ENCODE measurements around the gene STRA6. TPM values are rescaled to one million over a fixed set of nuclear protein-coding genes. Genes with fewer than 3 reads are reported as not detected.

STRA6 gene
- total RNA-seq, 1 donor from 2014 or later: 4.9 TPM

DNA sequence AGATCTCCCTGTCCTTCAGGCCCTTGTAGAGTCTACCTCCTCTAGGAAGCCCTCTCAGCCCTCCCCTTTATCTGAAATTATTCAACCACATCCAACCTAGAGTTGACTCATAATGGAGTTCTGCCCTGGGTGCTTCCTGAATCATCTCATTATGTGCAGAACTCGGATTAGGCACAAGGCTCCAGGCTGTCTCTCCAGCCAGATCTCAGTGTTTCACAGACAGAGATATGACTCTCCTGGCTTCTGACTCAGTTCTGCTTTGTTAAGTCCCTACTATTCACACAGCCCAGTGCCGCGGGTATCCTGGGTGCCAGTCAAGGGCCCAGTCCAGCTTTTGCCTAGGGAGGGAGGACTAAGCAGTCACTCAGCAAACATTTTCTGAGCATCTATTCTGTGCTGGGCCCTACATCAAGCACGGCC, 9.3 kb downstream of the STRA6 start:
- H3K27ac Mint-ChIP-seq (ENCODE audit: unreplicated experiment): no peak overlapping the region
- H3K4me1 Mint-ChIP-seq (ENCODE audit: low read depth): peaks cover 30% of the 10 kb centered on the region
- peaks cover 2% of the 10 kb centered on the region for H3K36me3 Mint-ChIP-seq (ENCODE audit: low read depth)
- H3K9me3 Mint-ChIP-seq (ENCODE audit: low read depth): no peaks in the 10 kb centered on the region
- TF ChIP-seq, protein P1, sequence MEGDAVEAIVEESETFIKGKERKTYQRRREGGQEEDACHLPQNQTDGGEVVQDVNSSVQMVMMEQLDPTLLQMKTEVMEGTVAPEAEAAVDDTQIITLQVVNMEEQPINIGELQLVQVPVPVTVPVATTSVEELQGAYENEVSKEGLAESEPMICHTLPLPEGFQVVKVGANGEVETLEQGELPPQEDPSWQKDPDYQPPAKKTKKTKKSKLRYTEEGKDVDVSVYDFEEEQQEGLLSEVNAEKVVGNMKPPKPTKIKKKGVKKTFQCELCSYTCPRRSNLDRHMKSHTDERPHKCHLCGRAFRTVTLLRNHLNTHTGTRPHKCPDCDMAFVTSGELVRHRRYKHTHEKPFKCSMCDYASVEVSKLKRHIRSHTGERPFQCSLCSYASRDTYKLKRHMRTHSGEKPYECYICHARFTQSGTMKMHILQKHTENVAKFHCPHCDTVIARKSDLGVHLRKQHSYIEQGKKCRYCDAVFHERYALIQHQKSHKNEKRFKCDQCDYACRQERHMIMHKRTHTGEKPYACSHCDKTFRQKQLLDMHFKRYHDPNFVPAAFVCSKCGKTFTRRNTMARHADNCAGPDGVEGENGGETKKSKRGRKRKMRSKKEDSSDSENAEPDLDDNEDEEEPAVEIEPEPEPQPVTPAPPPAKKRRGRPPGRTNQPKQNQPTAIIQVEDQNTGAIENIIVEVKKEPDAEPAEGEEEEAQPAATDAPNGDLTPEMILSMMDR (IDR thresholded peaks at IDR 0.05): no peak
- no peak for DNase-seq (ENCODE audit: low spot score)
- no peaks in the 10 kb centered on the region for H3K27me3 Mint-ChIP-seq (ENCODE audit: low read depth)
- H3K4me3 Mint-ChIP-seq (ENCODE audit: unreplicated experiment): no peak overlapping the region

DNA sequence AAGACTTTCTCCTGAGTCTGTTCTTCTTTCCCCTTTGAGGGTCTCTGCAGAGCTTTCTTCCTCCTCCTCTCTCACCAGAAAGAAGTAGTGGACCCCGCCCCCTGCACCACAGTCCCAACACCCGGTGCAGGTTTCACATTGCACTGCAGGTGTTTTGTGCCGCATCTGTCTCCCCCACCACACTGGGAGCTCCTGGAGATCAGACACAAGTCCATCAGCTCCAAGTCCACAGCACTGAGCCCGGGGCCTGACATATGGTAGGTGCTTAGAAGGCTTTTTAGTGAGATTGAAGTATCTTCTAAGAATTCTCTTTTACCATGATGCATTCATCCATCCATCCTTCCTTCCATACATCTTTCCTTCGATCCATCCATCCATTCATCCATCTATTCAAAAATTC, 9.8 kb downstream of the STRA6 start:
- Mint-ChIP-seq H3K4me1 (ENCODE audit: low read depth) (peaks cover 30% of the 10 kb centered on the region), H3K36me3 (ENCODE audit: low read depth) (peaks cover 2% of the 10 kb centered on the region), H3K27ac (ENCODE audit: unreplicated experiment) (no peak overlapping the region), H3K4me3 (ENCODE audit: unreplicated experiment) (no peak overlapping the region), H3K27me3 (ENCODE audit: low read depth) (no peaks in the 10 kb centered on the region), H3K9me3 (ENCODE audit: low read depth) (no peaks in the 10 kb centered on the region)
- TF ChIP-seq, protein P1 (IDR thresholded peaks at IDR 0.05): no peak
- DNase-seq (ENCODE audit: low spot score): no peak

DNA sequence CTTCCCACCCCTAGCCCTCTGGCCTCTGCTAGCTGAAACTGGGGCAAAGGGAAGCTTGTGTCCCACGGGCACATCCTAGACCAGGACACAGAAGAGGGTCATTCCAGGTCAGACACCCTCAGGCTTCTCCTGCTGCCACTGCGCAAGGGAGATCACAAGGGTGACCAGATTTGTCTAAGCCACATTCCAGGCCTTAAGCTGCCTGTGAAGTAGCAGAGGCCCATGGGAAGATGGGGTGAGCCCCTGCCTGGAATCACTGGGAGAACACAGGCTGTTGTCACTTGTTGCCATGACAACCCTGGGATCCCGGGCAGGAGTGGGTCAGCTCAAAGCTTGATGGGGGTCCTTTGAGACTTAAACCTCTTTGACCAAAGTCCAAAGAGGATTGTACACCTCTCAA, 10.8 kb downstream of the STRA6 start:
- Mint-ChIP-seq H3K4me1 (ENCODE audit: low read depth) (peaks cover 29% of the 10 kb centered on the region), H3K27me3 (ENCODE audit: low read depth) (no peaks in the 10 kb centered on the region), H3K27ac (ENCODE audit: unreplicated experiment) (no peak overlapping the region), H3K36me3 (ENCODE audit: low read depth) (peaks cover 2% of the 10 kb centered on the region), H3K9me3 (ENCODE audit: low read depth) (no peaks in the 10 kb centered on the region), H3K4me3 (ENCODE audit: unreplicated experiment) (no peak overlapping the region)
- TF ChIP-seq, protein P1 (IDR thresholded peaks at IDR 0.05): no peak
- DNase-seq (ENCODE audit: low spot score): no peak

DNA sequence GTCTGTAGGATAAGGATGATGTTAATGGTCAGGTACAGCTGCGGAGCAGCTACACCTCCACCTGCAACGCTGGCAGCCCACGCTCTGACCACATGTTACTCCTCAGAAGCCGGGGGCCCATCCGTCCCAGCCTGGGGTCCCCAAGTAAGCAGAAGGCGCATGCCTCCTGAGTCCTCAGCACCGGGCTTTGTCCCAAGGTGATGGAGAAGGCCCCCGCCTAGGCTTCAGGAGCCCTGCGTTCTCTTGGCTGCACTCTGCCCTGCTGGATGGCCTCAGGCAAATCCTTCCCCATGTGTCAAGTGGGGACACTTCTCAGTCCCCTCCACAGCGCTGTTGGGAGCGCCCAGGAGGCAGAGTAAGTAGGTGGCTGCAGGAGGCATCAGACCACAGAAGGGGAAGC, 14.4 kb downstream of the STRA6 start:
- Mint-ChIP-seq H3K4me3 (ENCODE audit: unreplicated experiment) (no peak overlapping the region), H3K9me3 (ENCODE audit: low read depth) (no peaks in the 10 kb centered on the region), H3K27me3 (ENCODE audit: low read depth) (peaks cover 2% of the 10 kb centered on the region), H3K27ac (ENCODE audit: unreplicated experiment) (no peak overlapping the region), H3K36me3 (ENCODE audit: low read depth) (peaks cover 2% of the 10 kb centered on the region), H3K4me1 (ENCODE audit: low read depth) (peaks cover 3% of the 10 kb centered on the region)
- TF ChIP-seq, protein P1 (IDR thresholded peaks at IDR 0.05): no peak
- DNase-seq (ENCODE audit: low spot score): no peak

DNA sequence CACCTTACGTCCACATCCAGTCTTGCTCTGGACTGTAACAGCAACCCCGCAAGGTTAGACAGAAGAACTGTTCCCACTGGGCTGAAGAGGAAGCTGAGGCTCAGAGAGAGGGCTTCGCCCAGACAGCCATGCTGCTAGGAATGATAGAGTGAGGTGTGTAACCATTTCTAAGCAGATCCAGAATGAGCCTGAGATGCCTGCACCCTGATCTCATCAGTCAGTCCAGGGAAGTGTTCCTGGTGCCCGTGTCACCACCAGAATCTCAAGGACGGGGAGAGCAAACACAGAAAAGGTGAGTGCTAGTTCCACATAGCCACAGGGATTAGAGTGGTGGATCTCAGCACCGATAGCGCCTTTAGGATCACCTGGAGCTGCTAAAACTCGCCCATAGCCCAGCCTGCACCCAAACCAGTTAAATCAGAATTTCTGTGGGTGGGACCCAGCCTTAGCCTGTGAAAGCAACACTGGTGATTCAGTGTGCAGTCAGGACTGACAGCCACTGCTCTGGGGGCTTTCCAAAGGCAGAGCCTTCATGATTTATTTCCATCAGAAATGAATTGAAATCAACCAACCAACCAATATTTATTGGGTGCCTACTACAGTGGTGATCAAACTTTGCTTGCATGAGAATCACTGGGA, 16.8 kb downstream of the STRA6 start:
- peaks cover 3% of the 10 kb centered on the region for H3K4me1 Mint-ChIP-seq (ENCODE audit: low read depth)
- H3K36me3 Mint-ChIP-seq (ENCODE audit: low read depth): peaks cover 1% of the 10 kb centered on the region
- H3K27me3 Mint-ChIP-seq (ENCODE audit: low read depth): peaks cover 2% of the 10 kb centered on the region
- TF ChIP-seq, protein P1 (IDR thresholded peaks at IDR 0.05): no peak
- no peak overlapping the region for H3K27ac Mint-ChIP-seq (ENCODE audit: unreplicated experiment)
- no peak overlapping the region for H3K4me3 Mint-ChIP-seq (ENCODE audit: unreplicated experiment)
- H3K9me3 Mint-ChIP-seq (ENCODE audit: low read depth): no peaks in the 10 kb centered on the region
- DNase-seq (ENCODE audit: low spot score): no peak

All from chondrocyte (in vitro differentiated cells).